Suprapubic skin (tissue), 4 donors: Measurements from ENCODE around the gene TMEM63A. TPM values are rescaled to one million over a fixed set of nuclear protein-coding genes. Genes with fewer than 3 reads are reported as not detected.

Source experiments
- DNase-seq, 2 donors: peaks; one replicate each; pipeline ENCODE4 v3.0.0-alpha.2; 2019; ENCODE audit warnings: low spot score in 2 of 2
- H3K27ac ChIP-seq: fragments of 200-600 bp; sonication (generic); one replicate; pipeline ENCODE4 v1.5.1; 2019
- H3K27me3 ChIP-seq: fragments of 200-600 bp; sonication (generic); one replicate; pipeline ENCODE4 v1.5.1; 2019
- H3K36me3 ChIP-seq: fragments of 200-600 bp; sonication (generic); one replicate; pipeline ENCODE4 v1.5.1; 2019
- H3K4me1 ChIP-seq: fragments of 200-600 bp; sonication (generic); one replicate; pipeline ENCODE4 v1.5.1; 2019
- H3K4me3 ChIP-seq: fragments of 200-600 bp; sonication (generic); one replicate; pipeline ENCODE4 v1.5.1; 2019; ENCODE audit warnings: mild to moderate bottlenecking
- H3K9me3 ChIP-seq: fragments of 200-600 bp; sonication (generic); one replicate; pipeline ENCODE4 v1.5.1; 2019
- EP300 ChIP-seq: sonication (generic); formaldehyde crosslinking; IDR thresholded peaks from one replicate; pipeline ENCODE4 v1.6.1; 2017; ENCODE audit warnings: antibody characterized with exemption
- POLR2A ChIP-seq, 2 donors: fragments of 450-650 bp; IDR thresholded peaks; one replicate each; pipeline ENCODE4 v1.6.1; 2017; ENCODE audit warnings: antibody characterized with exemption in 2 of 2, mild to moderate bottlenecking in 2 of 2, moderate library complexity in 2 of 2
- POLR2AphosphoS5 ChIP-seq, 3 donors: sonication (generic); formaldehyde crosslinking; IDR thresholded peaks; one replicate each; pipeline ENCODE4 v1.6.1; 2017; ENCODE audit warnings: antibody characterized with exemption in 3 of 3
- WGBS: methylation state at CpG from one replicate; pipeline ENCODE4 v1.1.5; 2018; 5-methylcytosine and 5-hydroxymethylcytosine counted together
- total RNA-seq, 4 donors: library from RNA; depleted of rRNA; stranded (reverse); fragments of >200 nt; gene quantifications; one replicate each; pipeline ENCODE4 v1.1.0, GENCODE V29; 2016
- TF ChIP-seq, protein P1 (sequence below), 2 donors: fragments of 200-600 bp in 1 of 2; fragments of 450-650 bp in 1 of 2; sonication (generic) in 1 of 2; IDR thresholded peaks; one replicate each; pipeline ENCODE4 v1.5.1; 2016 to 2019; ENCODE audit warnings: antibody characterized with exemption in 2 of 2, mild to moderate bottlenecking in 1 of 2, moderate library complexity in 1 of 2

Gene TMEM63A
- total RNA-seq, 4 donors from 2014 or later: 32.6 to 162 (median 48.9) TPM

- no peaks in the 10 kb centered on the region for H3K27me3 ChIP-seq
Observed at GRCh38 chr1:225918280-225918679, 36.1 kb upstream of the TMEM63A start.

DNA sequence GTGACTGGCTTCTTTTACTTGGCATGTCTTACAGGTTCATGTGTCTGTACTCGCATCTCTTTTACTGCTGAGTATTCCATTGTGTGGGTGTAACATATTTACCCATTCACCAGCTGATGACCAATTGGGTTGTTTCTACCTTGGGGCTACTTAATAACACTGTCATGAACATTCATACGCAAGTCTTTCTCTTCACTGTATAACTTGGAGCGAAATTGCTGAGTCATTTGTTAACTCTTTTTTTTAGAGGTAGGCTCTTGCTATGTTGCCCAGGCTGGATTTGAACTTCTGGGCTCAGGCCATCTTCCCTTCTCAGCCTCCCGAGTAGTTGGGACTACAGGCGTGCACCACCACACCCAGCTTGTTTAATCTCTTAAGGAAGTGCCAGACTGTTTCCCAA lies 35.4 kb upstream of the TMEM63A start:
- H3K9me3 ChIP-seq: no peaks in the 10 kb centered on the region
- H3K4me3 ChIP-seq: no peak overlapping the region
- 68% methylated on average over 5 of the region's 5 CpGs for WGBS
- H3K4me1 ChIP-seq: peaks cover 44% of the 10 kb centered on the region
- TF ChIP-seq POLR2A (IDR thresholded peaks at IDR 0.05): no peak
- no peak for TF ChIP-seq EP300
- TF ChIP-seq POLR2AphosphoS5 (IDR thresholded peaks at IDR 0.05): no peak
- TF ChIP-seq, protein P1, sequence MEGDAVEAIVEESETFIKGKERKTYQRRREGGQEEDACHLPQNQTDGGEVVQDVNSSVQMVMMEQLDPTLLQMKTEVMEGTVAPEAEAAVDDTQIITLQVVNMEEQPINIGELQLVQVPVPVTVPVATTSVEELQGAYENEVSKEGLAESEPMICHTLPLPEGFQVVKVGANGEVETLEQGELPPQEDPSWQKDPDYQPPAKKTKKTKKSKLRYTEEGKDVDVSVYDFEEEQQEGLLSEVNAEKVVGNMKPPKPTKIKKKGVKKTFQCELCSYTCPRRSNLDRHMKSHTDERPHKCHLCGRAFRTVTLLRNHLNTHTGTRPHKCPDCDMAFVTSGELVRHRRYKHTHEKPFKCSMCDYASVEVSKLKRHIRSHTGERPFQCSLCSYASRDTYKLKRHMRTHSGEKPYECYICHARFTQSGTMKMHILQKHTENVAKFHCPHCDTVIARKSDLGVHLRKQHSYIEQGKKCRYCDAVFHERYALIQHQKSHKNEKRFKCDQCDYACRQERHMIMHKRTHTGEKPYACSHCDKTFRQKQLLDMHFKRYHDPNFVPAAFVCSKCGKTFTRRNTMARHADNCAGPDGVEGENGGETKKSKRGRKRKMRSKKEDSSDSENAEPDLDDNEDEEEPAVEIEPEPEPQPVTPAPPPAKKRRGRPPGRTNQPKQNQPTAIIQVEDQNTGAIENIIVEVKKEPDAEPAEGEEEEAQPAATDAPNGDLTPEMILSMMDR (IDR thresholded peaks at IDR 0.05): no peak
- H3K27ac ChIP-seq: no peak overlapping the region
- no peak for DNase-seq
- peaks cover 21% of the 10 kb centered on the region for H3K36me3 ChIP-seq
- no peaks in the 10 kb centered on the region for H3K27me3 ChIP-seq

More at GRCh38 chr1:225918280-225918679, 36.1 kb upstream of the TMEM63A start:
- WGBS: 87% methylated on average over 4 of the region's 4 CpGs
- peaks cover 51% of the 10 kb centered on the region for H3K4me1 ChIP-seq
- TF ChIP-seq, protein P1 (IDR thresholded peaks at IDR 0.05): no peak
- TF ChIP-seq POLR2AphosphoS5 (IDR thresholded peaks at IDR 0.05) (no peak), EP300 (no peak), POLR2A (IDR thresholded peaks at IDR 0.05) (no peak)
- H3K4me3 ChIP-seq: no peak overlapping the region
- H3K27ac ChIP-seq: no peak overlapping the region
- no peak for DNase-seq
- H3K9me3 ChIP-seq: no peaks in the 10 kb centered on the region
- peaks cover 21% of the 10 kb centered on the region for H3K36me3 ChIP-seq

- Histone ChIP-seq H3K4me3 (no peak overlapping the region), H3K36me3 (peaks cover 21% of the 10 kb centered on the region), H3K4me1 (peaks cover 40% of the 10 kb centered on the region), H3K27ac (no peak overlapping the region), H3K27me3 (no peaks in the 10 kb centered on the region), H3K9me3 (no peaks in the 10 kb centered on the region)
- WGBS: 79% methylated on average over 3 of the region's 3 CpGs
- DNase-seq: no peak
- TF ChIP-seq POLR2A (IDR thresholded peaks at IDR 0.05): no peak
- TF ChIP-seq, protein P1 (IDR thresholded peaks at IDR 0.05): no peak
- no peak for TF ChIP-seq POLR2AphosphoS5 (IDR thresholded peaks at IDR 0.05)
- TF ChIP-seq EP300: no peak
Observed at GRCh38 chr1:225917101-225917500, 34.9 kb upstream of the TMEM63A start.

GRCh38 chr1:225915538-225915991 lies 33.4 kb upstream of the TMEM63A start:
- TF ChIP-seq POLR2A (IDR thresholded peaks at IDR 0.05) (no peak), POLR2AphosphoS5 (IDR thresholded peaks at IDR 0.05) (no peak), EP300 (no peak)
- TF ChIP-seq, protein P1 (IDR thresholded peaks at IDR 0.05): no peak
- Histone ChIP-seq H3K9me3 (no peaks in the 10 kb centered on the region), H3K27me3 (no peaks in the 10 kb centered on the region), H3K27ac (no peak overlapping the region), H3K36me3 (peaks cover 11% of the 10 kb centered on the region), H3K4me3 (no peak overlapping the region), H3K4me1 (peaks cover 31% of the 10 kb centered on the region)
- 62% methylated on average over 7 of the region's 7 CpGs for WGBS
- no peak for DNase-seq

DNA sequence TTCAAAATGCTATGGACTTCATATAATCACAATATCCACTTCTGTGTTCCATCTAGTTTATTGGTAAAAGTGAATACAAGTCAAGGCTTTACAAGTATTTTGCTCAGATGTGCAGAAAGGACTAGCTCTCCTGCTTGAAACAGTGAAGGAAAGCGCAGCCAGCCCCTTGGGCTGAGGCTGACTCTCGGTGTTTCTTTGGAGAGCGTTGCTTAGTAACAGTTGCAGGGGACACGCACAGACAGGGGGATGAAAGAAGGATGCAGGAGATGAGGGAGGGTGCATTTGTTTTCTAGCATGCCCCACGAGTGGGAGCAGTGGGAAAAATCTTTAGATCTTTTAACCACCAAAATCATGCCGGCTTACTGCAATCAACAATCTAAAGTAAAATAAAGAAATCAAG lies 32.8 kb upstream of the TMEM63A start:
- no peak for DNase-seq
- peaks cover 25% of the 10 kb centered on the region for H3K4me1 ChIP-seq
- TF ChIP-seq, protein P1 (IDR thresholded peaks at IDR 0.05): no peak
- no peak for TF ChIP-seq POLR2AphosphoS5 (IDR thresholded peaks at IDR 0.05)
- no peak for TF ChIP-seq POLR2A (IDR thresholded peaks at IDR 0.05)
- TF ChIP-seq EP300: no peak
- no peak overlapping the region for H3K4me3 ChIP-seq
- WGBS: 90% methylated on average over 6 of the region's 6 CpGs
- H3K27ac ChIP-seq: no peak overlapping the region
- H3K36me3 ChIP-seq: peaks cover 7% of the 10 kb centered on the region
- no peaks in the 10 kb centered on the region for H3K9me3 ChIP-seq
- no peaks in the 10 kb centered on the region for H3K27me3 ChIP-seq
